ENCODE data around the gene NMRK2. TPM values are rescaled to one million over a fixed set of nuclear protein-coding genes. Genes with fewer than 3 reads are reported as not detected.
"Not testable (repeated sequence)": the region's sequence is repeated elsewhere in the genome, so short reads cannot be mapped to it uniquely, and the experiment has no call there.

The NMRK2 gene
- total and polyA plus RNA-seq, 2 donors from 2014 or later = 0.69 to 6.1 TPM

DNA sequence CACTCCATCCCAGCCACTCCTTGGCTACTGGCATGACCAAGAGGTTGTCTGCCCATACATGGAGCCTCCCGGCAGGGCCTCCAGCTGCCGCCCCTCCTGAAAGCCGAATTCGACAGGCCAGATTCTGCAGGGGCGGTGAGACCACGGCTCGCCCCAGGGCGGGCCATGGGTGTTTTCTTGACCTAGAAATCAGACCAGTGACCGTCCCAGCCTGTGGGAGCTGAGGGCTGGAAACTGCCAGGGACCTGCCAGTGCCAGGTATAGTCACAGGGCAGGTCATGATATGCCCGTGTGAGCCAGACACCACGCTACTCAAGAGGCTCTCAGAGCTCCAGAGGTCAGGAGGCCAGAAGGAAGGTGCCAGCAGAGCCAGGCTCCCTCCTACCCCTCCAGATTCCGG is 21.2 kb downstream of the NMRK2 start:
- Histone ChIP-seq H3K27ac (ENCODE audit: low read depth in 2 of 2, low read length in 2 of 2) (no peak overlapping the region), H3K4me1 (ENCODE audit: control insufficient read depth in 2 of 3, insufficient read depth in 2 of 3, low read depth in 1 of 3, low read length in 3 of 3) (peaks cover 0 to 3% (median 0%) of the 10 kb centered on the region in 3 donors), H3K27me3 (ENCODE audit: control insufficient read depth, insufficient read depth, low read length) (no peaks in the 10 kb centered on the region), H3K9ac (ENCODE audit: low read length in 3 of 3) (no peak overlapping the region), H3K36me3 (ENCODE audit: control insufficient read depth in 2 of 3, insufficient read depth in 3 of 3, low read length in 3 of 3) (no peaks in the 10 kb centered on the region), H3K9me3 (ENCODE audit: control insufficient read depth in 2 of 3, insufficient read depth in 1 of 3, low read length in 3 of 3) (no peaks in the 10 kb centered on the region), H3K4me3 (ENCODE audit: low read length in 3 of 3) (no peak overlapping the region)
- intact Hi-C loops (cut with DNase I) = no loop called here
- FAIRE-seq (no peak), DNase-seq (no peak)
- TF ChIP-seq, protein P1, sequence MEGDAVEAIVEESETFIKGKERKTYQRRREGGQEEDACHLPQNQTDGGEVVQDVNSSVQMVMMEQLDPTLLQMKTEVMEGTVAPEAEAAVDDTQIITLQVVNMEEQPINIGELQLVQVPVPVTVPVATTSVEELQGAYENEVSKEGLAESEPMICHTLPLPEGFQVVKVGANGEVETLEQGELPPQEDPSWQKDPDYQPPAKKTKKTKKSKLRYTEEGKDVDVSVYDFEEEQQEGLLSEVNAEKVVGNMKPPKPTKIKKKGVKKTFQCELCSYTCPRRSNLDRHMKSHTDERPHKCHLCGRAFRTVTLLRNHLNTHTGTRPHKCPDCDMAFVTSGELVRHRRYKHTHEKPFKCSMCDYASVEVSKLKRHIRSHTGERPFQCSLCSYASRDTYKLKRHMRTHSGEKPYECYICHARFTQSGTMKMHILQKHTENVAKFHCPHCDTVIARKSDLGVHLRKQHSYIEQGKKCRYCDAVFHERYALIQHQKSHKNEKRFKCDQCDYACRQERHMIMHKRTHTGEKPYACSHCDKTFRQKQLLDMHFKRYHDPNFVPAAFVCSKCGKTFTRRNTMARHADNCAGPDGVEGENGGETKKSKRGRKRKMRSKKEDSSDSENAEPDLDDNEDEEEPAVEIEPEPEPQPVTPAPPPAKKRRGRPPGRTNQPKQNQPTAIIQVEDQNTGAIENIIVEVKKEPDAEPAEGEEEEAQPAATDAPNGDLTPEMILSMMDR (IDR thresholded peaks at IDR 0.05; ENCODE audit: borderline replicate concordance, extremely low read depth, insufficient read depth) = no peak

DNA sequence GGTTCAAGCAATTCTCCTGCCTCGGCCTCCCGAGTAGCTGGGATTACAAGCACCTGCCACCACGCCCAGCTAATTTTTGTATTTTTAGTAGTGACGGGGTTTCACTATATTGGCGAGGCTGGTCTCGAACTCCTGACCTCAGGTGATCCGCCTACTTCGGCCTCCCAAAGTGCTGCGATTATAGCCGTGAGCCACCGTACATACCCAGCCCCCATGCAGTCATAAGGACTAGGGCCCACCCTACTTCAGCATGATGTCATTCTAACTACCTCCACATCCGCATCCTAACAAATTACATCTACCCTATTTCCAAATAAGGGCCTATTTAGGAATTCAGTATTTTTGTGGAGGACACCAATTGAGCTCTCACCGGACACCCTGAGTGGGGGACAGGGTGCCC is 22.4 kb downstream of the NMRK2 start:
- H3K9ac ChIP-seq (ENCODE audit: low read length in 3 of 3); DNase-seq; intact Hi-C loops (cut with DNase I); H3K27ac ChIP-seq (ENCODE audit: low read depth in 2 of 2, low read length in 2 of 2); H3K9me3 ChIP-seq (ENCODE audit: control insufficient read depth in 2 of 3, insufficient read depth in 1 of 3, low read length in 3 of 3); H3K4me1 ChIP-seq (ENCODE audit: control insufficient read depth in 2 of 3, insufficient read depth in 2 of 3, low read depth in 1 of 3, low read length in 3 of 3); FAIRE-seq; H3K36me3 ChIP-seq (ENCODE audit: control insufficient read depth in 2 of 3, insufficient read depth in 3 of 3, low read length in 3 of 3); H3K4me3 ChIP-seq (ENCODE audit: low read length in 3 of 3); H3K27me3 ChIP-seq (ENCODE audit: control insufficient read depth, insufficient read depth, low read length): not testable (repeated sequence)

DNA sequence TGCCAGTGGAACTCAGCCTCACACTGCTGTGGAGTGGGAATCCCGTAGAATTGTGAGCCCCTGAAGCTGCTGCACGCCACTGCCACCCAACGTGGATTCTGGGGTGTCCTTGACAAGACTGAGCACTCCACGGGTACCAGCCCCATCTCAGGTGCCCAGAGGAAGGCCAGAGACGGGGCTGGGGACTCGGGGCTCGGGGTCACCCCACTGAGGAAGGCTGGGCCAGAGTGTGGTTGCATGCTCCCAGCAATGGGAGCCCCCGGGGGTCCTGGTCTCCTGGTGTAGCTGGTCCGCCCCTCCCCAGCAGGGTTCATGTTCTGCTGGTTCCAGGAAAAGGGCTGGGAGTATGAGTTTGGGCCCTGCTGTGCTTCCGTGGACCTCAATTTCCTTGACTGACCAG is 22.8 kb downstream of the NMRK2 start:
- DNase-seq (no peak), FAIRE-seq (no peak)
- intact Hi-C loops (cut with DNase I) = no loop called here
- Histone ChIP-seq H3K9me3 (ENCODE audit: control insufficient read depth in 2 of 3, insufficient read depth in 1 of 3, low read length in 3 of 3) (no peaks in the 10 kb centered on the region), H3K9ac (ENCODE audit: low read length in 3 of 3) (no peak overlapping the region), H3K36me3 (ENCODE audit: control insufficient read depth in 2 of 3, insufficient read depth in 3 of 3, low read length in 3 of 3) (peaks cover 0 to 4% (median 0%) of the 10 kb centered on the region in 3 donors), H3K27ac (ENCODE audit: low read depth in 2 of 2, low read length in 2 of 2) (no peak overlapping the region), H3K27me3 (ENCODE audit: control insufficient read depth, insufficient read depth, low read length) (no peaks in the 10 kb centered on the region), H3K4me1 (ENCODE audit: control insufficient read depth in 2 of 3, insufficient read depth in 2 of 3, low read depth in 1 of 3, low read length in 3 of 3) (peaks cover 0 to 3% (median 0%) of the 10 kb centered on the region in 3 donors), H3K4me3 (ENCODE audit: low read length in 3 of 3) (no peak overlapping the region)
- TF ChIP-seq, protein P1 (IDR thresholded peaks at IDR 0.05; ENCODE audit: borderline replicate concordance, extremely low read depth, insufficient read depth) = no peak

DNA sequence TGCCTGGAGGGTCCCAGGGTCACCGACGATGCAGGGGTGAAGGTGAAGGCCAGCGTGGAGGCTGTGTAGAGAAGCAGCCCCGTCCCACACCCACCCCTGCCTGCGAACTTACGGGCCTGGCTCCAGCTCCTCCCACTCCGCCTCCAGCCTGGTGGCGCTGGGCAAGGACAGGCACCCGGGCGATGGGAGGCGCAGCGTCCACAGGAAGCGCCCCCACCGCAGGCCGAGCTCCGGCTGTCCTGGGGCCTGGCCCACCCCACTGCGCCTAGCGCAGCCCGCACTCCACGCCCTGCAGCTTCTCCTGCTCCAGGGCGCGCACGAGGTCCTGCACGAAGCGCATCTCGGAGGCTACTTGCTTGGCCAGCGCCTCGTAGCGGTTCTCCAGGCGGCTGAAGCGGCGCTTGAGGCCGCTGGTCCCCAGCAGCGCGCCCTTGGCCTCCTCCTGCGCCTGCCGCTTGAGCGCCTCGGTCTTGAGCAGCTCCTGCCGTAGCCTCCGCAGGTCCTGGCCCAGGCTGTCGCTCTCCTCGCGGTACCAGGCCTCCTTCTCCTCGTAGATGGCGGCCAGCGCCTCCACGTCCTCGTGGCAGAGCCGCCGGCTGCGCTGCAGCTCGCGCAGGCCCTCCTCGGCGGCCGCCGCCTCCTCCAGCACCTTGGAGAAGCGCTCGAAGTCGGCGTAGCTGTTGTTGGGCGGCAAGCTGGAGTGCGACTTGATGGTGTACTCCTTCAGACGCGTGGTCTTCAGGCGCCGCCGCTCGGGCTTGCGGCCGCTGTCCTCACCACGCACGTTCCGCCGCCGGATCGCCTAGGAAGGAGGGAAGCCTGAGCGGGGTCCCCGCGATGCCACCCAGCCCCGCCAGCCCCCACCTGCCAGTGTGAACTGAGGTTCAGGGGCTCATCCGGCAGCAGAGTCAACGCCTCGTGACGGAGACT is 26.2 kb downstream of the NMRK2 start:
- H3K4me3 ChIP-seq (ENCODE audit: low read length in 3 of 3) = no peak overlapping the region
- intact Hi-C loops (cut with DNase I) = no loop called here
- H3K9ac ChIP-seq (ENCODE audit: low read length in 3 of 3) = no peak overlapping the region
- H3K36me3 ChIP-seq (ENCODE audit: control insufficient read depth in 2 of 3, insufficient read depth in 3 of 3, low read length in 3 of 3) = peaks cover 0 to 26% (median 4%) of the 10 kb centered on the region in 3 donors
- DNase-seq (no peak), FAIRE-seq (no peak)
- TF ChIP-seq, protein P1 (IDR thresholded peaks at IDR 0.05; ENCODE audit: borderline replicate concordance, extremely low read depth, insufficient read depth) = no peak
- H3K4me1 ChIP-seq (ENCODE audit: control insufficient read depth in 2 of 3, insufficient read depth in 2 of 3, low read depth in 1 of 3, low read length in 3 of 3) = no peaks in the 10 kb centered on the region
- H3K27ac ChIP-seq (ENCODE audit: low read depth in 2 of 2, low read length in 2 of 2) = no peak overlapping the region
- no peaks in the 10 kb centered on the region for H3K27me3 ChIP-seq (ENCODE audit: control insufficient read depth, insufficient read depth, low read length)
- H3K9me3 ChIP-seq (ENCODE audit: control insufficient read depth in 2 of 3, insufficient read depth in 1 of 3, low read length in 3 of 3) = no peaks in the 10 kb centered on the region
